HG03342 (cell line): ENCODE data around the gene POLR1B.
"Not testable (repeated sequence)": the region's sequence is repeated elsewhere in the genome, so short reads cannot be mapped to it uniquely, and the experiment has no call there.

Source experiments
- ATAC-seq: cut with Tn5 transposase; IDR thresholded peaks from one replicate; pipeline ENCODE4 v1.9.1; 2021; ENCODE audit warnings: mild to moderate bottlenecking, moderate library complexity; ENCODE audit not compliant: unreplicated experiment

Gene POLR1B

GRCh38 chr2:112541315-112542122 is 746 bp upstream of the POLR1B start:
- ATAC-seq: peak; percentile 55

DNA sequence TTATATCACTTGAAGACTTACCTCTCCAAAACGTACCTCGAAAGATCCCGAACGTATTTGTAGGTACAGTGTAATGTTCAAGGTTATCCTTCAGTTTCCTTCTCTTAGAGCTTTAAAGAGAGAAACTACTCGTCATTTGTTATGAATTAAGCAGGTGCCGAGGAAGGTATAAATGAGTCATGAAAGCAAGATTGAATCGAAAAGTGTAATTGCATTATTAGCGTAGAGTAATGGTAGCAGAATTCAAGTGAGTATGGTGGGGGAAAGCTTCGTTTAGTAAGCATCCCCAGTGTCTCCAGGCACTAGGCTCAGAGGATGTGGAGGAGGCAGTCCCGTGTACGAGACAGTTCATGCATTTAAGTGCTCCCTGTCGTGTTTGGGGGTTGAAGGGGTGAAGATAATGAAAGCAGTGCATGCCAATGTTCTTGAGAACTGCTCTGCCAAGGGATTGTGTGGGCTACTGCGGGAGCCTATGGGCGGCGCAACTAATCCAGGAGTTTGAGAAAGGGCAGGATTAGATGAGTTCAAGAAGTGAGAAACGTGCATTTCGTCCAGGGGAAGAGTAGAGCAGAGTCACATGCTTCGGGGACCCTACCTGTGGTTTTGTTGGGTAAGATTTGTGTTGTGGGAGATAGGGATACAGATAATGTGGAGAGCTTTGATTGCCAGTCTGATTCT is 858 bp downstream of the POLR1B start:
- ATAC-seq: no peak

GRCh38 chr2:112547333-112547732 is 5.1 kb downstream of the POLR1B start:
- ATAC-seq: no peak

GRCh38 chr2:112548980-112549379 is 6.7 kb downstream of the POLR1B start:
- ATAC-seq: no peak

- no peak for ATAC-seq
These were observed 23.8 kb downstream of the POLR1B start for GRCh38 chr2:112566104-112566503.

- not testable (repeated sequence) for ATAC-seq
These were observed 24.2 kb downstream of the POLR1B start for GRCh38 chr2:112566508-112566907.

DNA sequence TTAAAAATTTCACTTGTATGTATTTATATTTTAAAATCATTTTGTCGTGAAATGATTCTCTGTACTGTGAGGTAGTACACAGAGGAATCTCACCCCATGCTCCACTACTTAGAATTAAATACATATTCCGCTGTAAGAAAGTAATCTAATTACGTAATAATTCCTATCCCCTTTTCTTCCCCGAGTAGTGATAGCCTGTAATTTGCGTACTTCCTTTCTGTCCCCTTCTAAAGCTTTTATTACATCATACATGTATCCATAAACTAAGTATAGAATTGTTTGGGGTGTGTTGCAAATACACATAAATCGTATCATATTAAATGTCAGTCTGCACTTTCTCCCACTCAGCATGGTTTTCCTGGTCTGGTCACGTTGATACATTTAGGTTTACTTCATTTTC is 29.7 kb downstream of the POLR1B start:
- no peak for ATAC-seq

DNA sequence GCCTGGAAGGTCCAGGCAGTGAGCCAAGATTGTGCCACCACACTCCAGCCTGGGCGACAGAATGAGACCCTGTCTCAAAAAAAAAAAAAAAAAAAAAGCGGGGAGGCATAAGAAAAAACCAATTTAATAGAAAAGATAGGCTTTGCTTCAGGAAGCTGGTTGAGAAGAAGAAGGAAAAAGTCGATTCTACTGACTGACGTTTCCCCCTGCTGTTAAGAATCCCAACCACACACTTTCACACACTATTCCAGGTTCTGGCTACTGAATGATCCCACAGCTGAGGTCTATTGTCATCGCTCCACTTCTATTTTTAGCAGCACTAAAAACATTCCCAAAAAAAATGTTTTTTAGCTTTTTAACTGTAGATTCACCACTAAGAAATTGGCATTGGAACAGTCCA is 35.5 kb downstream of the POLR1B start:
- no peak for ATAC-seq

DNA sequence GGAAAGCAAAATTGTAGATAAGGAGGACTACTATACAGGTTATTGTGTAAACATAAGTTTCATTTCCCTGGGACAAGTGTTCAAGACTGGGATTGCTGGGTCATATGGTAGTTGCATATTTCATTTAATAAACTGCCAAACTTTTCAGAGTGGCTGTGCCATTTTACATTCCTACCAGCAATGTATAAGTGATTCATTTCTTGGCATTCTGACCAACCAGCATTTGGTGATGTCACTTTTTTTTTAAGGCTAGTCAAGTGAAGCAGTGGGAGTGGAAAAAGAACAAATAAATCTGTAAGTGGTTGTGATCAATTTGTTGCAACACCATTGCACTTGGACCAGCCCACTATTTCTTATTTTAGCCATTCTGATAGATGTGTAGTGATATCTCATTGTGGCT is 37.0 kb downstream of the POLR1B start:
- no peak for ATAC-seq

DNA sequence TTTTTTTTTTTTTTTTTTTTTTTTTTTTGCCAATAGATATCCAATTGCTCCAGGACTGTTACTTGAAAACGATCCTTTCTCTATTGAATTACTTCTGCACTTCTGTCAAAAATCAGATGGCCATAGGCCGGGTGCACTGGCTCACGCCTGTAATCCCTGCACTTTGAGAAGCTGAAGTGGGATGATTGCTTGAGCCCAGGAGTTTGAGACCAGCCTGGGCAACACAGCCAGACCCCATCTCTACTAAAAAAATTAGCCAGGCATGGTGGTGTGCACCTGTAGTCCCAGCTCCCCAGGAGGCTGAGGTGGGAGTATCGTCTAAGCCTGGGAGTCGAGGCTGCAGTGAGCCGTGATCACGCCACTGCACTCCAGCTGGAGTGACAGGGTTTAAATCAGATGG is 37.8 kb downstream of the POLR1B start:
- ATAC-seq: no peak

DNA sequence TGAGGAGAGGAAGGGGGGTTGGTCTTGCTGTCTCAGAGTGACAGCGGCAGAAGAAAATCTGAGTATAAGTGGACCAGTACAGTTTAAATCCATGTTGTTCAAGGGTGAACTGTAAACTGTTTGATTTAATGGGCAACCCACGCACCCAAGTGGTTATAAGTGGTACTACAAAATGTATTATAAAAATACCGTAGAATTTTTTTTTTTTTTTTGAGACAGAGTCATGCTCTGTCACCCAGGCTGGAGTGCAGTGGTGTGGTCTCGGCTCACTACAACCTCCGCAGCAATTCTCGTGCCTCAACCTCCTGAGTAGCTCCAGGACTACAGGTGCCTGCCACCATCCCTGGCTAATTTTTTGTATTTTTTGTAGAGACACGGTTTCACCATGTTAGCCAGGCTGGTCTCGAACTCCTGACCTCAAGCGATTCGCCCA is 40.1 kb downstream of the POLR1B start:
- ATAC-seq: no peak

DNA sequence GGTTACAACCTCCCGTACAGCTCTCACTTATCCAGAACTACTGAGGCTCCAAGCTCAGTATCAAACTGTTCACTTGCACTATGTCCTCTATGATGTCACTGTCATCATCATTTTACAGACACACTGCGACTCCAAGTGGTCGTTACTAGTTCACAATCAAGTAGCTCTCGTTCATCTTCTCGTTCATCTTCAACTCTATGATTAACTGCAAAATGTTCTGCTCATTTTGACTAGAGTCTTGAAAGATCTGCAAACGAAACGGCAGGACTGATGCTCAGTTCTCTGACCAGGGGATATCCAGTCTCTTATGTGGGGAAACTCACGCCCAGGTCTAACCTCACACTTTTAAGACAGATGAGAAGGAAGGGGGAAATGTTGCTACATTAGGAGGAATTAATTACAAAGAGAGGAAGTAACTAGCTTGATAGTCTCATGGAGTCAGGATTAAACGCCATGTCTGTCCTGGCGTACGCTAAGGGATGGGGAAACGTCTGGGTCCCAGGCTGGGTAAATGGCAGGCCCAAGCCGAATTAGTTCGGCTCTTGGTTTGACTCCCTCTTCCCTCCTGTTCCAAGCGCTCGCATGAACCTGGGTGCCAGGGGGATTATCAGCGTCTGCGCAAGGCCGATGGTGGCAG is 41.4 kb downstream of the POLR1B start:
- ATAC-seq: no peak

GRCh38 chr2:112584134-112584890 is 42.0 kb downstream of the POLR1B start, which contains the start of gene CHCHD5:
CHCHD5 (plus strand) TSS chr2:112584609; CDS start chr2:112584648, 39 bp downstream.
- peak; percentile 86 for ATAC-seq

DNA sequence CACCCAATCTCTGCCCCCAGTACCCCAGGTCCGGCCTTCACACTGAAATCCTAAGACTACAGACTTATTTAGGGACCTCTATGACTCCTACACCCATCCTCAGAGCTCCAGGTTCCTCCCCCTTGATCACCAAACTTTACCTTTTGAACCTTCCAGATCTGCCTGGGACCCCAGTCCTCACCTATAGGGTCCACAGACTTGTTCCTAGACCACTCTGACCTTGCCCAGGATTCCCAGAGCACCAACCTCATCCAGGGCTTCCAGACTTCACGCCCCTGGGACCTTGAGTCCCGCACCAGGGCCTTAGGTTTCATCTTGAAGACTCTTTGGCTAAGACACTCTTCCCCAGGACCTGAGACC is 42.6 kb downstream of the POLR1B start:
- ATAC-seq: no peak

DNA sequence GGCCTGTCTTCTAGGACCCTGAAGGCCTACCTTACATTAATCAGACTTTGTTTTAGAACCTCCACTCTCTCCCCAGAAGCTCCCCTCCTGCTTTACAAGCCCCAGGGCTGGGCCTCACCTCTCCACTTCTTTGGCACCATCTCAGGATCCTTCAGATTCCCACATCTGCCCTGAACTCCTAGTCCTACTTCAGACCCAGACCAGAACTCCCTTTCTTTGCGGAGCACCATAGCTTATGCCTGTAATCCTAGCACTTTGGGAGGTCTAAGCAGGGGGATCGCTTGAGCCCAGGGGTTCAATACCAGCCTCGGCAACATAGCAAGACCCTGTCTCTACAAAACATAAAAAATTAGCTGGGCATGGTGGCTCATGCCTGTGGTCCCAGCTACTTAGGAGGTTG is 43.1 kb downstream of the POLR1B start:
- no peak for ATAC-seq

GRCh38 chr2:112585873-112586464 is 43.7 kb downstream of the POLR1B start:
- no peak for ATAC-seq

DNA sequence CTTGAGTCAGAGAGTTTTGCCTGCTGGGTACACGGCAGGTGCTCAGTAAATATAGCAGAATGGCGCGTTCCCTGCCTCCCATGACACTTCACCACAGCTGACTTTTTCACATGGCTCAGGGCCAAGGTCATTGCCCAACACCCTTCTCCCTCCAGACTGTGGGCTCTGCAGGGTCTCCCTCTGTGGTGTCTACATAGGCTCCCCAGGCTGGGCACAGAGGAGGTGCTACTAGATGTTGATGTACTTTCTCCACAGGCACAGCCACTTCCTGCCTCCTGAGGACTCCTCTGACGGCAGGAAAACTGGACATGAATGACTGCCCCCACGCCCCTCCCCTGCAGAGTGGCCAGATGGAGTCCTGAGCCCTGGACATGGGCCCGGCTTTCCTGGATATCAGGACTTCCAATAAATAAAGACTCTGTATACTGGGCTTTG is 46.4 kb downstream of the POLR1B start:
- ATAC-seq: no peak

DNA sequence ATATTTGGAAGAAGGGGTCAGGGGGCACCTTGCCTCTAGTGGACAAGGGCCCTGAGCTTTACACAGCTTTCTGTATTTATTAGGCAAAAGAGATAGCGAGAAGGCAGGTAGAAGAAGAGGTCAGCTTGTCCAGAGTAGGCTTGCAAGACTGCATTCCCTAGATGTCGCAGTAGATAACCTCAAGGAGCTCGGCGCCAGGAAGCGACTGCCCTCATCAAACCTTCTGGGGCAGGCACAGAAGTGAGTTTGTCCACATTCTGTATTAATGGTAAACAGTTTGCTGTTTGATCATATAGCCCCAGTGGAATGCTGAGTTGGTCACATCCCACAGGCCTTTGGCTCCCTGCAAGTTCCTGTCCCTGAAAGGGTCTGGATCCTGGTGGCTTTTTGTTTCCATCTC is 49.1 kb downstream of the POLR1B start:
- ATAC-seq: no peak

GRCh38 chr2:112593736-112594135 is 51.5 kb downstream of the POLR1B start:
- ATAC-seq: no peak

- ATAC-seq: no peak
These were observed 55.5 kb downstream of the POLR1B start for GRCh38 chr2:112597537-112598322.
